GM15510 (cell line): ENCODE data around the gene CYTH3.

Source experiments
- POLR2A ChIP-seq: IDR thresholded peaks from 3 replicates; pipeline ENCODE4 v1.6.1; 2011; ENCODE audit warnings: borderline replicate concordance; ENCODE audit not compliant: insufficient read length; ENCODE audit errors: extremely low read depth

The CYTH3 gene

DNA sequence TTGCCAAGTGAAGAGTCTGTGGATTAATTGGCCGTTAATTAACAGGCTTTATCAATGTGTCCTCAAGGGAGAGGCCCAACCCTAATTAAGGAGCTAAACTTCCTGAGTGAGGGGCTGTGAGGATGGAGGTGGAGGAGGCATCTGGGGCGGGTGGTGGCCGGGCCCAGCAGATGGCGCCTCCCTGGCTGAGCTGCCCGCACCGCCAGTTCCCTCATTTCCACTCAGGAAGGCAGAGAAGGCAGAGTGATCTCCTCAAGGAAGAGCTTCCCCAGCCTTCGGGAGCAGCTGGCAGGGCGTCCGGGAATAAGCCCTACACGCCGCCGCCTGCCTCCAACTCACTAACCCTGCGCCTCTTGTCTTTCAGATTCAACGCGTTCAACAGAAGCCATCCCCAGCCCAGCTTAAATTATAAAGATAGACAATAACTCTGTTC, 112.2 kb downstream of the CYTH3 start:
- TF ChIP-seq POLR2A = no peak

DNA sequence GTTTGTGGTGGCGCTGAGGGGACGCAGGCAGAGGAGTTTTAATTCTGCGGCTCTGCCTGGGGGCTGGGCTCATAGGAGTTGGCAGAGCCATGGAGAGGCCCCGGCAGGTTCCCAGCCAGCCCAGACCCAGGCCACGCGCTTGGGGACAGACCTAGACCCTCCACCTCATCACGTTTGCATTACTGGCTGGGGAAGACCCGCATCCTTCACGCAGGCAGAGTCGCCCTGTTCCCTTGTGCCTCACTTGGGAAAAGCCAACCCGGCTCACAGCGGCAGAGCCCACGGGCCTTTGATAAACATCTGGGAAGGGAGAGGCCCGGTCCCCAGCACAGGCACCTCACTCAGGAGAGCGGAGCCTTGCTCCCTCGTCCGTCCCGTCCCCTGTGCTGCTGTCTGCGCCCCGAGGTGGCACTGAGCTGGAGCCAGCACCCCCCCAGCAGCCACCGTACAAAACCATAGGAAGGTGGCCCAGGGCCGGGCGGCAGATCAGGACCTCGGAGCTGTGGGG, 112.8 kb downstream of the CYTH3 start:
- no peak for TF ChIP-seq POLR2A

DNA sequence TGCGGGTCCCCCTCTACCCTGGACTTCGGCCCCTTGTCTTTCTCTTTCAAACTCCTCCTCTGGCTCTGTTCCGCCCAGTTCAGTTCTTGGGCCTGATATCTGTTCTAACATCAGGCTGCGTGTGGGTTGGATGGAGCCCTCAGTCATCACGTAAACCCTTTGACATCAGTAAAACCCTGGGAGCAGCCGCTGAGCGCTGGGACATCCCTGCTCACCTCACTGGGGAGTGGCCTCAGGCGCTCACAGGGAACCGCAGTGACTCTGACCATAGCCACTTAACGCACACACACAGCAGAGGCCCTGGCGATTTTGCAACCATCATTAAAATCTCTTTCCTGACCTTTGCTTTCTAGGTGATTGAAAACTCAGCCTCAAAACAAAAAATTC, 113.3 kb downstream of the CYTH3 start:
- TF ChIP-seq POLR2A = no peak

DNA sequence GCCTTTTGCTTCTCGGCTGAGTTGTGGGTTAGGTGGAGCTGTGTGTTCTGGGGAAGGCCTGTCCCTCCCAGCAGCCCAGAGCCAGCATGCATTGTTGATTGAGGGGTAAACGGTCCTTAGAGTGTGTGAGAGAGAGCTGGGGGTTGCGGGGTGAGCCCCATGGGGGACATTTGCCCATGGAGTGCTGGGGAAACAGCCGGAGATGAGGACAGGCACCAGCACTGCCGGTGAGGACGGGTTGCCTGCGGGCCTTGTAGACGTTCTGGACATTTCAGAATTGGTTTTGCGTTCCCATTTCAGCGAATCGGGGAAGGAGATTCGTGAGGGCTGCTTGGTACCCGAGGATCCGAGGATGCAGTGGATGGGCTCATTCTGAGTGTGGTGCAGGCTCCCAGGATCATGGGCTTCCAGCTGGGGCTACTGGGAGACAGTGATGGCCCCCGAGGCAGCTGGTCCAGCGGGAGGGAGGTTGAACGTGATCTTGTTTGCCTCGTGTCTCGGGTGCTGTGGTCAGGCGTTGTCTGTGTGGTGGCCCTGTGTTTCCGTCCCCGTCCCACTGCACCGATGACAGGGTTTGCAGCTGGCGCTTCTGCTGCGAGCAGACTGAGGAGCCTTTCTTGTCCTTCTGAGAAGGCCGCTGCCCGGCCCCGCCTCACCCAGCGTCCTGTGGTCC, 113.9 kb downstream of the CYTH3 start:
- TF ChIP-seq POLR2A = no peak

DNA sequence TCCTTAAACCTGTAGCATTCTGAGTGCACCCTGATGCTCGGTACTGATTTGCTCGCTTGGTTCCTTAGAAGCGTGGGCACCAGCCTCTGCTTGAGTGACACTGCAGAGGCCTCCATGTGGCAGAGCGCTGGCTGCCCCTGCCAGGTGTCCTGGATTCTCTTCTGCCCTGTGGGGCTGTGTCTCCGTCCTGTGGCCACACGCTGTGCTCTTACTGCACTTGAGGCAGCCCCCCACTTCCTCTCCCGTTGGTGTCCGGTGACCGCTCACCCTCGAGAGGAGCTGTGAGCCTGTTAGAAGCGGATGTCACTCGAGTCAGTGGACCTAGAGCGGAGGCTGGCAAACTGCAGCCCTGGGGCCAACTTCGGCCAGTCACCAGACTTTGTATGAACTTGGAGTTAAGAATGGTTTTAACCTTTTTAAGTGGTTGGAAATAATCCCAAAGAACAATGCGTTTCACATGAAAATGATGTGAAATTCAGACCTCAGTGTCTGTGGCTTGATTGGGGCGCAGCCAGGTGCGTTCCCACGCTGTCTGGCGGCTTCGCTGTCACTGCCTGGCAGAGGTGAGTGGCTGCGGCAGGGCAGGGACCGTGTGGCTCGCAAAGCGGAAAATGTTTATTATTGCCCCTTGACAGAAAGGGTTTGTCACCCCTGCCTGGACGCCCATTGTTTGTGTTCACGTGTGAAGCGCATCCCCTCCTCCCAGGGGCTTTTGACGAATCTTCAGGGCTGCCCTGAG, 114.6 kb downstream of the CYTH3 start:
- no peak for TF ChIP-seq POLR2A

DNA sequence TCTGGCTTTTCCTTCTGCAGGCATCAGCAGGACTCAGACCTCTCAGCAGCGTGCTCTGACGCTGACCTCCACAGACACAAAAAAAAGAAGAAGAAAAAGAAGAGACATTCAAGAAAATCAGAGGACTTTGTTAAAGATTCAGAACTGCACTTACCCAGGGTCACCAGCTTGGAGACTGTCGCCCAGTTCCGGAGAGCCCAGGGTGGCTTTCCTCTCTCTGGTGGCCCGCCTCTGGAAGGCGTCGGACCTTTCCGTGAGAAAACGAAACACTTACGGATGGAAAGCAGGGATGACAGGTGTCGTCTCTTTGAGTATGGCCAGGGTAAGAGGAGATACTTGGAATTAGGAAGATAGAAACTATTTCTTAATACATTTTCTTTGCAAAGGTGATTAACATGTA, 115.7 kb downstream of the CYTH3 start:
- TF ChIP-seq POLR2A = no peak

DNA sequence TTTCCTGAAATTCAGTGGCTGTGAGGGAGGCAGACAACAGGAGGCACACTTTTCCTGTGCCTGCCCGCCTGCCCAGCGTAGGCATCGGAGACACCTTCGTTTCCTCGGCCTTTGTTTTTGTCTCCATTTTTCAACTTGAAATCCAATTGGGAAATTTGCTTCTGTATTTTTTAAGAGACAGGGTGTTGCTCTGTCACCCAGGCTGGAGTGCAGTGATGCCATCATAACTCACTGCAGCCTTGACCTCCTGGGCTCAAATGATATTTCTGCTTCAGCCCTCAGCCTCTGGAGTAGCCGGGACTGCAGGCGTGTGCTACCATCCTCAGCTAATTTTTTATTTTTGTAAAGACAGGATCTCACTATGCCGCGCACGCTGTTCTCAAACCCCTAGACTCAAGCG, 116.8 kb downstream of the CYTH3 start:
- no peak for TF ChIP-seq POLR2A

DNA sequence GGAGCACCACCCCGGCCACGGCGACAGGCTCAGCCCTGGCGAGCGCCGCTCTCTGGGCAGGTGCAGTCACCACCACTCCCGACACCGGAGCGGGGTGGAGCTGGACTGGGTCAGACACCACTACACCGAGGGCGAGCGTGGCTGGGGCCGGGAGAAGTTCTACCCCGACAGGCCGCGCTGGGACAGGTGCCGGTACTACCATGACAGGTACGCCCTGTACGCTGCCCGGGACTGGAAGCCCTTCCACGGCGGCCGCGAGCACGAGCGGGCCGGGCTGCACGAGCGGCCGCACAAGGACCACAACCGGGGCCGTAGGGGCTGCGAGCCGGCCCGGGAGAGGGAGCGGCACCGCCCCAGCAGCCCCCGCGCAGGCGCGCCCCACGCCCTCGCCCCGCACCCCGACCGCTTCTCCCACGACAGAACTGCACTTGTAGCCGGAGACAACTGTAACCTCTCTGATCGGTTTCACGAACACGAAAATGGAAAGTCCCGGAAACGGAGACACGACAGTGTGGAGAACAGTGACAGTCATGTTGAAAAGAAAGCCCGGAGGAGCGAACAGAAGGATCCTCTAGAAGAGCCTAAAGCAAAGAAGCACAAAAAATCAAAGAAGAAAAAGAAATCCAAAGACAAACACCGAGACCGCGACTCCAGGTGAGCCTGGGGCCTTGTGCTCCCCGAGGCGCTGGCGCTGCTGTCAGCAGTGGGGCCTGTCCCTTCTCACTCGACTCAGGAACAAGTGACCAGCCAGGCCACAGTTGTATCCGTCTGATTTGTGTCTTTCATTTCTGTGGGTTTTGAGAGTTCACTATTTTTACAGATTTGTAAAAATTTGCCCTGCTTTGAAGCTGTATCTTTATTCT, 117.7 kb downstream of the CYTH3 start:
- TF ChIP-seq POLR2A = no peak

DNA sequence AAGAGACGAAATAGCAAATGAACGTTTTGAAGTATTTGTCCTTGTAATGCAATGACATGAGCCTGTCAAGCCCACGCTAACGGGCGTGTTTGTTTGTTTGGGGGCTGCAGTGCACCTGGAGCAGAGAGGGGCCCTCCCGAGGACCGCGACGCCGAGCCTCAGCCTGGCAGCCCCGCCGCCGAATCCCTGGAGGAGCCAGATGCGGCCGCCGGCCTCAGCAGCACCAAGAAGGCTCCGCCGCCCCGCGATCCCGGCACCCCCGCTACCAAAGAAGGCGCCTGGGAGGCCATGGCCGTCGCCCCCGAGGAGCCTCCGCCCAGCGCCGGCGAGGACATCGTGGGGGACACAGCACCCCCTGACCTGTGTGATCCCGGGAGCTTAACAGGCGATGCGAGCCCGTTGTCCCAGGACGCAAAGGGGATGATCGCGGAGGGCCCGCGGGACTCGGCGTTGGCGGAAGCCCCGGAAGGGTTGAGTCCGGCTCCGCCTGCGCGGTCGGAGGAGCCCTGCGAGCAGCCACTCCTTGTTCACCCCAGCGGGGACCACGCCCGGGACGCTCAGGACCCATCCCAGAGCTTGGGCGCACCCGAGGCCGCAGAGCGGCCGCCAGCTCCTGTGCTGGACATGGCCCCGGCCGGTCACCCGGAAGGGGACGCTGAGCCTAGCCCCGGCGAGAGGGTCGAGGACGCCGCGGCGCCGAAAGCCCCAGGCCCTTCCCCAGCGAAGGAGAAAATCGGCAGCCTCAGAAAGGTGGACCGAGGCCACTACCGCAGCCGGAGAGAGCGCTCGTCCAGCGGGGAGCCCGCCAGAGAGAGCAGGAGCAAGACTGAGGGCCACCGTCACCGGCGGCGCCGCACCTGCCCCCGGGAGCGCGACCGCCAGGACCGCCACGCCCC, 118.5 kb downstream of the CYTH3 start:
- no peak for TF ChIP-seq POLR2A

DNA sequence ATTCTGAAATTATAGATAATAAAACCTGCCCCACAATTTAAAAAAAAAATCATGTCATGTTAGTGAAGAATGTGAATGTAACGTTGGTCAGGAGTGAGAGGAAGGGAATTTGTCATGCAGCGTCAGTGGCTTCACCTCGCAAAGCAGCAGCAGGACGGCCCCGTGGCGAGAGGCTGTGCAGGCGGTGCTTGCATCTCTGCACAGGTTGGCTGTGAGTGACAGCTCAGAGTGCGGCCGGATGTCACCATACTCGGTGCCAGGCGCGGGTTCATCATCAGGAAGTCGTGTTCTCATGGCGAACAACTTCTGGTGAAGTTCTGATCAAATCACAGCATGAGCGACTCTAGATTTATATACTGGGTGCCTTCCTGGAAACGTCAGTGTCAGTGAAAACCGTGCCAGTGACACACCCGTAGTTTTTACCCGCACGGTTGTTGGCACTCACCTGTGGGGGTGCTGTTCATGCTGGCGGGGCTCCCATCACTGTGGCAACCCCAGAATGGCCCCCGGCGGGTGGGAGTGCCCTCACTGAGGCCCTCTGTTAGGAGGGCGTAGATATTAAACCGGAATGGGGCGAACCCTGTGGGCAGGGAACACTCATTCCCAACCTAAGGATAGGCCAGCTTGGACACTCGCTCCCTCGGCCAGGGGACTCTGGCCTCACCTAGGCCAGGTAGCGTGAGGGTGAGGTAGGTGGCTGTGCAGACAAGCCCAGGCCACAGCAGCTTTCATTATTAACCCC, 120.3 kb downstream of the CYTH3 start:
- no peak for TF ChIP-seq POLR2A

DNA sequence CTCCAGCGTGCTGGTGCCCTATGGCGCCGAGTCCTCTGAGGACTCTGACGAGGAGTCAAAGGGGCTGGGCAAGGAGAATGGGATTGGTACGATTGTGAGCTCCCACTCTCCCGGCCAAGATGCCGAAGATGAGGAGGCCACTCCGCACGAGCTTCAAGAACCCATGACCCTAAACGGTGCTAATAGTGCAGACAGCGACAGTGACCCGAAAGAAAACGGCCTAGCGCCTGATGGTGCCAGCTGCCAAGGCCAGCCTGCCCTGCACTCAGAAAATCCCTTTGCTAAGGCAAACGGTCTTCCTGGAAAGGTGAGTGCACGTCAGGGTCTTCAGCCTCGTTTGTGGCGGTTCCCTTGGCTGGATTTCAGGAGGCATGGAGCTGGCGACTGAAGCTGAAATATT, 122.4 kb downstream of the CYTH3 start:
- TF ChIP-seq POLR2A = no peak

DNA sequence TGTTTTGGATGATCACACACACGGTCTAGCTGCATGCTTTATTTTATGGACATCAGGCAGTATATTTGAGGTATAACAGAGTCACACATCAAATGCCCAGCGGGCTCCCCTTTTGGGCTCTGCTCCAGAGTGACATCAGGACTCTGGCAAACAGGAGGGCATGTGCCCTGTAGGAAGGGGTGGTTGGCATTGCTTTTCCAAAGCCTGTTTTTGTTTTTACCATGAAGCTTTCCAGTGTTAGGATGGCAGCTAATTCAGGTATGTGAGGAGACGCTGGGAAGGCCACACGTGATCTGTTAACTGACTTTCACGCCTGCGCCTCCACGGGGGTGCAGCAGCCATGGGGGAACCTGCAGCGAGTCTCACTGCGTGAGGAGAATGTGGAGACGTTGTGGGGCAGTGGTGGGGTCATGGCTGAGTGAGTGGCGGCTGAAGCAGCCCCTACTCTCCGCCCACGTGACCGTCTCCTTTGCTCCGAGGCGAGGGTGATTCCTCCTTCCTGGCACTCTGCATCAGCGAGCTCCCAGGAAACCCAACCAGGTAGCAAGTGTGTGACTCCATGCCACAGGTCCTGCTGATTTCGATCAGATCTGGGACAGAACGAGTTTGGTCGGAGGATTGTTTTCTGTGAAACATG, 123.6 kb downstream of the CYTH3 start:
- no peak for TF ChIP-seq POLR2A

DNA sequence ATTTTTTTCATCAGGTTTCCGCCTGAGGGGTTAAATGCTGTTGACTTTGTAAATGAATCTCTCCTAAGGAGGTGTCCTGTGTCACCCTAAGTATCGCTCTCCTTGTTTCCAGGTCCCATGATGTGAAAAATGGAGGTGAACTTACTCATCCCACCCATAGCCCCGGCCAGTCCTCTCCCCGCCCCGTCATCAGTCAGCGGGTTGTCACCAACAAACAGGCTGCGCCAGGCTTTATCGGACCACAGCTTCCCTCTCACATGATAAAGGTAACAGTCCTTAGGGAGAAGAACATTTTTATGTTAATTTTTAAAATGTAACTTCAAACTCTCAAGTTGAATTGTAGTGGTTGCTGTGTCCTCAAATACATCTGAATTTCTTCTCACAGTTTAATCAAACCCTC, 124.8 kb downstream of the CYTH3 start:
- TF ChIP-seq POLR2A = no peak

DNA sequence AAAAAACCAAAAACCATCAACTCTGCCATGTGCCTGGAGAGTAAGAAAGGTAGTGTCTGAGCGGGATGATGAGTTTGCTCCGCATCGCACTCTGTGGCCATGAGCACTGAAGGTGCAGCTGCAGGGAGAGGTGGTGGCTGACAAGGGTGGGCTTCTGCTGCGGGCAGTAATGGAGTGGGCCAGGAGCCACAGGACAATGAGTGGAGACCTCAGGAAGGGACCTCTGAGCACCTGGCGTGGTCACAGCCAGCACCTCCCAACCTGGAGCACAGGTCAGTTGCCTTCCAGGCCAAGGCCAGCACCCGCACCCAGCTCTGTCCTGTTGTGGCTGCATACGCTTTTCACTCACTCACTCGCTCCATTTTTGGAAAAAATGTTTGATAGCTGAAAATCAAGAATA, 125.8 kb downstream of the CYTH3 start:
- no peak for TF ChIP-seq POLR2A

DNA sequence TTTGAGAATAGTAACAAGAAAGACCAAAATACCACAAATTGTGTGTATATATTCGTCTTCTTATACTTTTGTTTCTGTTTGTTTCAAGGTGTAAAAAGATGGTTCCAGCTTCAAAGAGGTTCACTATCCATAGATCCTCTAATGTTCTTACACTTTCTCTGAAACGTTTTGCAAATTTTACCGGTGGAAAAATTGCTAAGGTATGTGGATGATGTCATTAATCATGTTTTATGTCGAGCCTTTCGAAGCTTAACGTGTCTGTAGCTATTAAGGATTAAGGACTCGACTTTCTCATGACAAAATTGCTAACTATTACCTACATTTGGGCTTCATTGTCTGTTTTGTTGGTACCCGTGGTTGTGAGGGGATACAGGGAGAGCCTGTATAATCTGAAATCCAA, 128.4 kb downstream of the CYTH3 start:
- TF ChIP-seq POLR2A = no peak
